WTC11 (cell line): ENCODE results near the gene VANGL1. TPM values are rescaled to one million over a fixed set of nuclear protein-coding genes. Genes with fewer than 3 reads are reported as not detected.

Experiments used
- ATAC-seq: fragments of 200-7000 bp; cut with Tn5 transposase; 2 replicates; pipeline ENCODE4 v1.10.0; 2021; ENCODE audit warnings: mild to moderate bottlenecking, moderate library complexity
- CTCF ChIA-PET: fragments of 300-600 bp; sonication (Branson Sonifier 250); formaldehyde crosslinking; loops from one replicate; lab custom pipeline; 2021; ENCODE audit warnings: antibody characterized with exemption; lab: Charles Lee
- POLR2A ChIA-PET: fragments of 350-600 bp; sonication (Branson Sonifier 250); formaldehyde crosslinking; loops from one replicate; lab custom pipeline; 2021; ENCODE audit warnings: antibody characterized with exemption; lab: Charles Lee
- DNase-seq: peaks from one replicate; pipeline ENCODE4 v3.0.0; 2021; ENCODE audit warnings: low spot score
- H3K27ac Mint-ChIP-seq: 2 replicates; pipeline ENCODE4 v1.8.0; 2021; ENCODE audit warnings: mixed read lengths
- H3K27me3 Mint-ChIP-seq: 2 replicates; pipeline ENCODE4 v1.8.0; 2021; ENCODE audit warnings: low read depth, mild to moderate bottlenecking, moderate library complexity, mixed read lengths
- H3K36me3 Mint-ChIP-seq: 2 replicates; pipeline ENCODE4 v1.8.0; 2021; ENCODE audit warnings: mixed read lengths
- H3K4me1 Mint-ChIP-seq: 2 replicates; pipeline ENCODE4 v1.8.0; 2022; ENCODE audit warnings: mixed read lengths
- H3K4me3 Mint-ChIP-seq: 2 replicates; pipeline ENCODE4 v1.8.0; 2021; ENCODE audit warnings: mild to moderate bottlenecking, moderate library complexity, mixed read lengths
- H3K9me3 Mint-ChIP-seq: 2 replicates; pipeline ENCODE4 v1.8.0; 2021; ENCODE audit warnings: mixed read lengths
- ATF3 ChIP-seq: sonication (generic); formaldehyde crosslinking; conservative IDR thresholded peaks from 2 replicates; pipeline ENCODE4 v1.8.1; 2022; ENCODE audit warnings: mild to moderate bottlenecking, missing genetic modification reagents
- ATF6 ChIP-seq: sonication (generic); formaldehyde crosslinking; IDR thresholded peaks from 2 replicates; pipeline ENCODE4 v1.8.1; 2023; ENCODE audit warnings: mild to moderate bottlenecking, missing genetic modification reagents
- CBFB ChIP-seq: sonication (generic); formaldehyde crosslinking; IDR thresholded peaks from 2 replicates; pipeline ENCODE4 v1.8.1; 2022; ENCODE audit warnings: mild to moderate bottlenecking, low read depth, missing genetic modification reagents
- ERG ChIP-seq: fragments of 250-450 bp; sonication (Bioruptor Pico); IDR thresholded peaks from 2 replicates; pipeline ENCODE4 v1.8.0; 2021; ENCODE audit warnings: mild to moderate bottlenecking
- ESRRA ChIP-seq: sonication (generic); formaldehyde crosslinking; IDR thresholded peaks from 2 replicates; pipeline ENCODE4 v1.8.1; 2022; ENCODE audit warnings: mild to moderate bottlenecking, missing genetic modification reagents, borderline replicate concordance
- FOXP1 ChIP-seq: sonication (generic); formaldehyde crosslinking; IDR thresholded peaks from 2 replicates; pipeline ENCODE4 v1.8.0; 2022; ENCODE audit warnings: missing genetic modification reagents, mild to moderate bottlenecking, moderate library complexity, borderline replicate concordance
- GABPB1 ChIP-seq: sonication (generic); formaldehyde crosslinking; IDR thresholded peaks from 2 replicates; pipeline ENCODE4 v1.8.1; 2023; ENCODE audit warnings: mild to moderate bottlenecking, missing genetic modification reagents
- GTF2I ChIP-seq: fragments of 250-450 bp; sonication (Bioruptor Pico); conservative IDR thresholded peaks from 2 replicates; pipeline ENCODE4 v1.4.0; 2021; ENCODE audit warnings: mild to moderate bottlenecking
- IRF1 ChIP-seq: sonication (generic); formaldehyde crosslinking; IDR thresholded peaks from 2 replicates; pipeline ENCODE4 v1.8.0; 2023; ENCODE audit warnings: missing genetic modification reagents
- JAZF1 ChIP-seq: fragments of 250-450 bp; sonication (Bioruptor Pico); IDR thresholded peaks from 2 replicates; pipeline ENCODE4 v1.9.0; 2021; ENCODE audit warnings: moderate library complexity, mild to moderate bottlenecking, inconsistent platforms
- JUN ChIP-seq: sonication (generic); formaldehyde crosslinking; IDR thresholded peaks from 2 replicates; pipeline ENCODE4 v1.8.0; 2023; ENCODE audit warnings: mild to moderate bottlenecking, missing genetic modification reagents
- NR2C2 ChIP-seq: sonication (generic); formaldehyde crosslinking; IDR thresholded peaks from 2 replicates; pipeline ENCODE4 v1.8.0; 2022; ENCODE audit warnings: mild to moderate bottlenecking, missing genetic modification reagents
- SP1 ChIP-seq: sonication (generic); formaldehyde crosslinking; conservative IDR thresholded peaks from 2 replicates; pipeline ENCODE4 v1.8.1; 2022; ENCODE audit warnings: missing genetic modification reagents
- USF2 ChIP-seq: sonication (generic); formaldehyde crosslinking; IDR thresholded peaks from 2 replicates; pipeline ENCODE4 v1.8.1; 2023; ENCODE audit warnings: mild to moderate bottlenecking, missing genetic modification reagents, moderate library complexity
- ZNF532 ChIP-seq: fragments of 250-450 bp; sonication (Bioruptor Pico); IDR thresholded peaks from 2 replicates; pipeline ENCODE4 v1.9.0; 2021; ENCODE audit warnings: mild to moderate bottlenecking, borderline replicate concordance
- ZSCAN18 ChIP-seq: fragments of 250-450 bp; sonication (Bioruptor Pico); IDR thresholded peaks from 2 replicates; pipeline ENCODE4 v2.1.2; 2022; ENCODE audit warnings: mild to moderate bottlenecking, moderate library complexity
- total RNA-seq: library from RNA; stranded (reverse); gene quantifications from 3 replicates; pipeline ENCODE4 v1.2.3, GENCODE V29; 2021

Gene VANGL1
- total RNA-seq, 1 experiment from 2014 or later = 15.8 TPM

- no peak for DNase-seq
- POLR2A ChIA-PET = no interaction called here
- Mint-ChIP-seq H3K9me3 (no peaks in the 10 kb centered on the region), H3K27ac (no peak overlapping the region), H3K36me3 (no peaks in the 10 kb centered on the region), H3K4me1 (peaks cover 15% of the 10 kb centered on the region), H3K27me3 (no peaks in the 10 kb centered on the region; the same call in 1 of the 2 replicates), H3K4me3 (no peak overlapping the region)
- TF ChIP-seq FOXP1 (CRISPR knock-in tag) = no peak
- TF ChIP-seq ZNF532 = no peak
- no peak for TF ChIP-seq JAZF1 (CRISPR knock-in tag)
- TF ChIP-seq ERG (CRISPR knock-in tag) = no peak
- TF ChIP-seq JUN (CRISPR knock-in tag) = no peak
- no peak for TF ChIP-seq GABPB1 (CRISPR knock-in tag)
- TF ChIP-seq IRF1 = no peak
- TF ChIP-seq ESRRA = no peak
- no peak for TF ChIP-seq ZSCAN18
- TF ChIP-seq GTF2I (CRISPR knock-in tag) = no peak
- no peak for ATAC-seq
- CTCF ChIA-PET = interaction anchor here (1.0 to 2.4 kb wide), 2 partner anchors 24 to 34 kb away, joined by 3 to 9 read pairs; no protein-coding TSS in a partner anchor
Measured at GRCh38 chr1:115740811-115741210, 99.0 kb downstream of the VANGL1 start.

GRCh38 chr1:115744646-115745275, 103.0 kb downstream of the VANGL1 start:
- ChIA-PET CTCF (interaction anchor here (1.2 to 1.8 kb wide), 2 partner anchors 27 to 38 kb away, joined by 5 to 8 read pairs; no protein-coding TSS in a partner anchor), POLR2A (no interaction called here)
- no peak for ATAC-seq

More at GRCh38 chr1:115744646-115745275, 103.0 kb downstream of the VANGL1 start:
- no peaks in the 10 kb centered on the region for H3K9me3 Mint-ChIP-seq
- TF ChIP-seq CBFB (CRISPR knock-in tag) (no peak), ATF3 (CRISPR knock-in tag) (no peak), IRF1 (no peak), ATF6 (CRISPR knock-in tag) (no peak), USF2 (CRISPR knock-in tag) (no peak), SP1 (CRISPR knock-in tag) (no peak), NR2C2 (CRISPR knock-in tag) (no peak)
- H3K36me3 Mint-ChIP-seq = no peaks in the 10 kb centered on the region
- H3K27me3 Mint-ChIP-seq = no peaks in the 10 kb centered on the region
- no peak for DNase-seq
- no peak overlapping the region for H3K4me3 Mint-ChIP-seq
- H3K27ac Mint-ChIP-seq = no peak overlapping the region
- H3K4me1 Mint-ChIP-seq = peaks cover 11% of the 10 kb centered on the region
